BLaER1 treated with 17β-estradiol and CSF1 and Interleukin-3, amounts not matched to agents 10 nM and 100 nM (cell line): ENCODE results near the gene PKNOX2.

Experiments
- H3K27ac ChIP-seq, 11 experiments: shearing (Covaris generic); formaldehyde crosslinking; 2 replicates each; pipeline ENCODE4 v1.8.1; 2022
- H3K27me3 ChIP-seq, 11 experiments: shearing (Covaris generic); formaldehyde crosslinking; 2 replicates each; pipeline ENCODE4 v1.8.1; 2022
- H3K36me3 ChIP-seq, 11 experiments: shearing (Covaris generic); formaldehyde crosslinking; 2 replicates each; pipeline ENCODE4 v1.8.1; 2022
- H3K4me1 ChIP-seq, 10 experiments: shearing (Covaris generic); formaldehyde crosslinking; 2 replicates each; pipeline ENCODE4 v1.8.1; 2022
- H3K4me2 ChIP-seq, 11 experiments: shearing (Covaris generic); formaldehyde crosslinking; 2 replicates each; pipeline ENCODE4 v1.8.1; 2022
- H3K4me3 ChIP-seq, 10 experiments: shearing (Covaris generic); formaldehyde crosslinking; 2 replicates each; pipeline ENCODE4 v1.8.1; 2022
- H3K9ac ChIP-seq, 11 experiments: shearing (Covaris generic); formaldehyde crosslinking; 2 replicates each; pipeline ENCODE4 v1.8.1; 2022
- H3K9me3 ChIP-seq, 11 experiments: shearing (Covaris generic); formaldehyde crosslinking; replicated peaks in 1 of 11; 2 replicates each; pipeline ENCODE4 v1.8.1; 2022
- H4K20me1 ChIP-seq, 11 experiments: shearing (Covaris generic); formaldehyde crosslinking; 2 replicates each; pipeline ENCODE4 v1.8.1; 2022
- Cebpa-rat ChIP-seq, 11 experiments: shearing (Covaris generic); IDR thresholded peaks; 2 replicates each; pipeline ENCODE4 v1.8.1; 2022

PKNOX2 gene

GRCh38 chr11:125305345-125305744 lies 140.8 kb downstream of the PKNOX2 start:
- TF ChIP-seq Cebpa-rat (IDR thresholded peaks at IDR 0.05), result no peak
- Histone ChIP-seq H3K4me3 (no peak overlapping the region), H3K27me3 (no peaks in the 10 kb centered on the region)

GRCh38 chr11:125306476-125306875 lies 141.9 kb downstream of the PKNOX2 start:
- Histone ChIP-seq H3K4me2 (no peak overlapping the region), H3K27ac (no peak overlapping the region), H3K27me3 (no peaks in the 10 kb centered on the region), H3K36me3 (no peaks in the 10 kb centered on the region), H4K20me1 (no peaks in the 10 kb centered on the region), H3K9ac (no peak overlapping the region), H3K9me3 (no peaks in the 10 kb centered on the region), H3K4me1 (no peaks in the 10 kb centered on the region), H3K4me3 (no peak overlapping the region)
- no peak for TF ChIP-seq Cebpa-rat (IDR thresholded peaks at IDR 0.05)

More at GRCh38 chr11:125305345-125305744, 140.8 kb downstream of the PKNOX2 start:
- H3K9me3 ChIP-seq, result no peaks in the 10 kb centered on the region
- no peaks in the 10 kb centered on the region for H3K36me3 ChIP-seq
- H3K4me1 ChIP-seq, result no peaks in the 10 kb centered on the region
- no peak overlapping the region for H3K9ac ChIP-seq
- no peak overlapping the region for H3K4me2 ChIP-seq
- H4K20me1 ChIP-seq, result no peaks in the 10 kb centered on the region
- H3K27ac ChIP-seq, result no peak overlapping the region

GRCh38 chr11:125308246-125308645 lies 143.7 kb downstream of the PKNOX2 start:
- Histone ChIP-seq H3K9me3 (no peaks in the 10 kb centered on the region), H3K36me3 (no peaks in the 10 kb centered on the region), H3K4me3 (no peak overlapping the region), H3K9ac (no peak overlapping the region), H4K20me1 (no peaks in the 10 kb centered on the region; a peak in 1 of 22 replicates), H3K27me3 (no peaks in the 10 kb centered on the region), H3K4me1 (no peaks in the 10 kb centered on the region), H3K27ac (no peak overlapping the region), H3K4me2 (no peak overlapping the region)
- no peak for TF ChIP-seq Cebpa-rat (IDR thresholded peaks at IDR 0.05)

DNA sequence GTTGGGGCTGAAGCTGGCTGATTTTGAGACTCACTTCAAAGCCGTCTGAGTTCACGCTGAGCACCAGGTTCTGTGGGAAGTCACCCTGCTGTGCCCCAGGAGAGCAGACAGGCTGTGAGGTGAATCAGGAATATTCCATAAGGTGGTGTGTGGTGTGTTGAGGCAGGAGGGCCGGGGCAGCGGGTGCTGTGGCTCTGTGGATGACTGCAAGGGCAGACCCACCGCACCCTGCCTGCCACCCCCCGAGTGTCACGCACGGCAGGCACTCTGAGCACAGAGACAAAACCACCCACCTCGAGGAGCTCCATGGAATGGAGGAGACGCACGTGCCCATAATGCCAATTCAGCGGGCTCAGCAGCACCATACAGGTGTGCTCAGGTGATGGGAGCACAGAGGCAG lies 147.8 kb downstream of the PKNOX2 start:
- H3K27me3 ChIP-seq, result no peaks in the 10 kb centered on the region
- H3K27ac ChIP-seq, result no peak overlapping the region
- no peak overlapping the region for H3K4me2 ChIP-seq
- H3K4me1 ChIP-seq, result no peaks in the 10 kb centered on the region
- H3K4me3 ChIP-seq, result no peak overlapping the region
- peaks cover 2 to 7% (median 4%) of the 10 kb centered on the region in 11 experiments; a peak in 16 of 22 replicates for H3K9me3 ChIP-seq
- H4K20me1 ChIP-seq, result no peaks in the 10 kb centered on the region; a peak in 1 of 22 replicates
- H3K36me3 ChIP-seq, result no peaks in the 10 kb centered on the region
- TF ChIP-seq Cebpa-rat (IDR thresholded peaks at IDR 0.05), result no peak
- no peak overlapping the region for H3K9ac ChIP-seq

- H3K36me3 ChIP-seq, result no peaks in the 10 kb centered on the region
- H3K9ac ChIP-seq, result no peak overlapping the region
- peaks cover 7 to 11% (median 8%) of the 10 kb centered on the region in 11 experiments; a peak in 18 of 22 replicates for H3K9me3 ChIP-seq
- H3K27me3 ChIP-seq, result no peaks in the 10 kb centered on the region
- H3K4me3 ChIP-seq, result no peak overlapping the region
- no peaks in the 10 kb centered on the region for H3K4me1 ChIP-seq
- no peak for TF ChIP-seq Cebpa-rat (IDR thresholded peaks at IDR 0.05)
- no peak overlapping the region for H3K4me2 ChIP-seq
- no peak overlapping the region for H3K27ac ChIP-seq
- H4K20me1 ChIP-seq, result no peaks in the 10 kb centered on the region; a peak in 1 of 22 replicates
Observed at GRCh38 chr11:125312812-125313211, 148.3 kb downstream of the PKNOX2 start.

- no peaks in the 10 kb centered on the region for H3K4me1 ChIP-seq
- no peak for TF ChIP-seq Cebpa-rat (IDR thresholded peaks at IDR 0.05)
- H3K27me3 ChIP-seq, result no peaks in the 10 kb centered on the region
- H3K9me3 ChIP-seq, result peaks cover 11 to 16% (median 12%) of the 10 kb centered on the region in 11 experiments; a peak in 18 of 22 replicates
- no peak overlapping the region for H3K4me2 ChIP-seq
- H3K9ac ChIP-seq, result no peak overlapping the region
- H4K20me1 ChIP-seq, result no peaks in the 10 kb centered on the region; a peak in 1 of 22 replicates
- no peaks in the 10 kb centered on the region for H3K36me3 ChIP-seq
- H3K4me3 ChIP-seq, result no peak overlapping the region
- H3K27ac ChIP-seq, result no peak overlapping the region
Observed at GRCh38 chr11:125313271-125314219, 149.0 kb downstream of the PKNOX2 start.

GRCh38 chr11:125314276-125315078 lies 149.9 kb downstream of the PKNOX2 start:
- H3K27me3 ChIP-seq, result no peaks in the 10 kb centered on the region
- TF ChIP-seq Cebpa-rat (IDR thresholded peaks at IDR 0.05), result no peak
- no peak overlapping the region for H3K27ac ChIP-seq
- peaks cover 11 to 18% (median 12%) of the 10 kb centered on the region in 11 experiments; a peak in 18 of 22 replicates for H3K9me3 ChIP-seq
- no peaks in the 10 kb centered on the region for H3K4me1 ChIP-seq
- no peaks in the 10 kb centered on the region for H3K36me3 ChIP-seq
- H3K4me2 ChIP-seq, result no peak overlapping the region
- H3K4me3 ChIP-seq, result no peak overlapping the region
- H3K9ac ChIP-seq, result no peak overlapping the region
- no peaks in the 10 kb centered on the region; a peak in 1 of 22 replicates for H4K20me1 ChIP-seq

DNA sequence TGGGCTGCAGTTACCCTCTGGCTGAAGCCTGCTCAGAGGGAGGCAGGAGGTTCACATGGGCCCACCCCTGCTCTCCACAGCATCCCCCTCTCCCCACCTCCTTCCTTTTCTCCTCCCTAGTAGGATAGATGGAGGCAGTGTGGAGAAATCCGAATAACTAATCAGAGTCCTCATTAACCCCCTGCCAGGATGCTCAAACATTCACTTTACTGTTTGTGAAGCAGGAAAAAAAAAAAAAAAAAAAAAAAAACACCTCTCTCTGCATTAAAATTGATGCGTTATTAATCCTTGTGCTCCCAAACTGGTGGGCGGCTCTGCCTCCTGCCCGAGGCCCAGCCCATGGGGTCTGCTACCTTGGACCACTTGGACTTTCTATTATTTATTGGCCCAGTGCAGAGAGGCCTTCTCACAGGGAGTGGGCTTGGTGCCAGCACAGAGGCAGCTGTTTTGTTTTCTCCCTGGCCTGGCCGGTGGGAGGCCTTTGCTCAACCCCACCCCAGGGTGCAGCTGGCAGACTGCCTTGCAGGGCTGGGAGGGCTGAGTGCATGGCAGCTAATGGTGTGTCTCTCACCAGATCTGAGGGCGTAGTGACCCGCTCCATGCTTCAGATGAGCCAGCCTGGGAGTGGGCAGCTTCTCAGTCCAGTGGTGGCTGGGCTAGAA lies 150.7 kb downstream of the PKNOX2 start:
- Histone ChIP-seq H3K27ac (no peak overlapping the region), H3K4me2 (no peak overlapping the region)

GRCh38 chr11:125317416-125317815 lies 152.9 kb downstream of the PKNOX2 start:
- Histone ChIP-seq H3K4me1 (no peaks in the 10 kb centered on the region), H3K27me3 (no peaks in the 10 kb centered on the region), H3K36me3 (no peaks in the 10 kb centered on the region), H3K4me2 (no peak overlapping the region), H3K9me3 (peaks cover 11 to 18% (median 12%) of the 10 kb centered on the region in 11 experiments; a peak in 18 of 22 replicates), H3K4me3 (no peak overlapping the region), H3K9ac (no peak overlapping the region), H3K27ac (no peak overlapping the region), H4K20me1 (no peaks in the 10 kb centered on the region)
- no peak for TF ChIP-seq Cebpa-rat (IDR thresholded peaks at IDR 0.05)

More for the DNA sequence above, 150.7 kb downstream of the PKNOX2 start:
- no peaks in the 10 kb centered on the region; a peak in 1 of 22 replicates for H4K20me1 ChIP-seq
- H3K36me3 ChIP-seq, result no peaks in the 10 kb centered on the region
- TF ChIP-seq Cebpa-rat (IDR thresholded peaks at IDR 0.05), result no peak
- H3K4me3 ChIP-seq, result no peak overlapping the region
- H3K9me3 ChIP-seq, result peaks cover 11 to 18% (median 12%) of the 10 kb centered on the region in 11 experiments; a peak in 18 of 22 replicates
- no peak overlapping the region for H3K9ac ChIP-seq
- H3K4me1 ChIP-seq, result no peaks in the 10 kb centered on the region
- H3K27me3 ChIP-seq, result no peaks in the 10 kb centered on the region
